Esophagus muscularis mucosa (tissue), 4 donors: ENCODE data around the gene PBX4.

Experiments
- EP300 ChIP-seq: sonication (generic); formaldehyde crosslinking; IDR thresholded peaks from one replicate; pipeline ENCODE4 v1.6.1; 2017; ENCODE audit warnings: antibody characterized with exemption
- POLR2A ChIP-seq: fragments of 450-650 bp; IDR thresholded peaks from one replicate; pipeline ENCODE4 v1.6.1; 2017; ENCODE audit warnings: antibody characterized with exemption, moderate library complexity, mild to moderate bottlenecking, low read depth
- POLR2AphosphoS5 ChIP-seq, 2 donors: sonication (generic); formaldehyde crosslinking; IDR thresholded peaks; one replicate each; pipeline ENCODE4 v1.6.1; 2017; ENCODE audit warnings: antibody characterized with exemption in 2 of 2
- TF ChIP-seq, protein P1 (sequence below), 3 experiments: fragments of 200-600 bp in 2 of 3; fragments of 450-650 bp in 1 of 3; sonication (generic) in 2 of 3; IDR thresholded peaks; one replicate each; pipeline ENCODE4 v1.5.1; 2017 to 2019; ENCODE audit warnings: antibody characterized with exemption in 3 of 3, mild to moderate bottlenecking in 2 of 3, moderate library complexity in 1 of 3

- TF ChIP-seq POLR2AphosphoS5 (IDR thresholded peaks at IDR 0.05) = no peak
- TF ChIP-seq, protein P1, sequence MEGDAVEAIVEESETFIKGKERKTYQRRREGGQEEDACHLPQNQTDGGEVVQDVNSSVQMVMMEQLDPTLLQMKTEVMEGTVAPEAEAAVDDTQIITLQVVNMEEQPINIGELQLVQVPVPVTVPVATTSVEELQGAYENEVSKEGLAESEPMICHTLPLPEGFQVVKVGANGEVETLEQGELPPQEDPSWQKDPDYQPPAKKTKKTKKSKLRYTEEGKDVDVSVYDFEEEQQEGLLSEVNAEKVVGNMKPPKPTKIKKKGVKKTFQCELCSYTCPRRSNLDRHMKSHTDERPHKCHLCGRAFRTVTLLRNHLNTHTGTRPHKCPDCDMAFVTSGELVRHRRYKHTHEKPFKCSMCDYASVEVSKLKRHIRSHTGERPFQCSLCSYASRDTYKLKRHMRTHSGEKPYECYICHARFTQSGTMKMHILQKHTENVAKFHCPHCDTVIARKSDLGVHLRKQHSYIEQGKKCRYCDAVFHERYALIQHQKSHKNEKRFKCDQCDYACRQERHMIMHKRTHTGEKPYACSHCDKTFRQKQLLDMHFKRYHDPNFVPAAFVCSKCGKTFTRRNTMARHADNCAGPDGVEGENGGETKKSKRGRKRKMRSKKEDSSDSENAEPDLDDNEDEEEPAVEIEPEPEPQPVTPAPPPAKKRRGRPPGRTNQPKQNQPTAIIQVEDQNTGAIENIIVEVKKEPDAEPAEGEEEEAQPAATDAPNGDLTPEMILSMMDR (IDR thresholded peaks at IDR 0.05) = no peak
- no peak for TF ChIP-seq POLR2A
- no peak for TF ChIP-seq EP300
Measured at GRCh38 chr19:19544257-19544953, 74.1 kb downstream of the PBX4 start.
